Breast epithelium (tissue), 3 donors: Measurements from ENCODE around the gene CBFA2T3.

ENCODE experiments used
- POLR2A ChIP-seq: fragments of 450-650 bp; IDR thresholded peaks from one replicate; pipeline ENCODE4 v1.6.1; 2016; ENCODE audit warnings: antibody characterized with exemption, mild to moderate bottlenecking, moderate library complexity
- POLR2AphosphoS5 ChIP-seq, 3 donors: sonication (generic); formaldehyde crosslinking; IDR thresholded peaks; one replicate each; pipeline ENCODE4 v1.6.1; 2017; ENCODE audit warnings: antibody characterized with exemption in 3 of 3
- TF ChIP-seq, protein P1 (sequence below), 3 donors: fragments of 450-650 bp; IDR thresholded peaks; one replicate each; pipeline ENCODE4 v1.5.1; 2016 to 2017; ENCODE audit warnings: antibody characterized with exemption in 3 of 3, mild to moderate bottlenecking in 3 of 3, moderate library complexity in 3 of 3

DNA sequence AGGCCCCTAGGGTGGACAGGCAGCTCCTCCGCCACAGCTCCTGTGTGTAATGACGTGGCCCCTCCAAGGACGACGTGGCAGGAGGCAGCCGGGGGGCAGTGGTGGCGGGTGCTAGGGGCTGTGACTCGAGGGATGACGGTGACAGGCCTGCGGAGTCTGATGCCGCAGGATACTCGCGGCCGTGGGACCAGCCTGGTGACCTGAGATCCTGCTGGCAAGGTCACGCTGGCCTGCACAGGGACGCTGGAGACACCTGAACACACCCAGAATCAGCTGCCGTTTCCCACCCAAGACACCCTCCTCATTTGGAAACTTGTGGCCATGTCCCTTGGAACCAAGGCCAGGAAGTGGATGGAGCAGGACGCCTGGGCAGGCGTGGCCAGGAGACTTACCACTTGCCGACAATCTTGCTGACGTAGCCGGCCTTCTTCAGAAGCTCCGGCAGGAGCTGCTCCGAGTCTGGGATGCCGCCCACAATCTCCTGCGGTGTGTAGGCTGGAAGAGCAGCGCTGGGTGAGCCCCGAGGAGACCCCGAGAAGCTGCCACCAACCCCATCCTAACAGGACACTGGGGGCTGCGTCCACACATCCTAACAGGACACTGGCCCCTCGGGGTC is 136.3 kb downstream of the CBFA2T3 start:
- TF ChIP-seq, protein P1, sequence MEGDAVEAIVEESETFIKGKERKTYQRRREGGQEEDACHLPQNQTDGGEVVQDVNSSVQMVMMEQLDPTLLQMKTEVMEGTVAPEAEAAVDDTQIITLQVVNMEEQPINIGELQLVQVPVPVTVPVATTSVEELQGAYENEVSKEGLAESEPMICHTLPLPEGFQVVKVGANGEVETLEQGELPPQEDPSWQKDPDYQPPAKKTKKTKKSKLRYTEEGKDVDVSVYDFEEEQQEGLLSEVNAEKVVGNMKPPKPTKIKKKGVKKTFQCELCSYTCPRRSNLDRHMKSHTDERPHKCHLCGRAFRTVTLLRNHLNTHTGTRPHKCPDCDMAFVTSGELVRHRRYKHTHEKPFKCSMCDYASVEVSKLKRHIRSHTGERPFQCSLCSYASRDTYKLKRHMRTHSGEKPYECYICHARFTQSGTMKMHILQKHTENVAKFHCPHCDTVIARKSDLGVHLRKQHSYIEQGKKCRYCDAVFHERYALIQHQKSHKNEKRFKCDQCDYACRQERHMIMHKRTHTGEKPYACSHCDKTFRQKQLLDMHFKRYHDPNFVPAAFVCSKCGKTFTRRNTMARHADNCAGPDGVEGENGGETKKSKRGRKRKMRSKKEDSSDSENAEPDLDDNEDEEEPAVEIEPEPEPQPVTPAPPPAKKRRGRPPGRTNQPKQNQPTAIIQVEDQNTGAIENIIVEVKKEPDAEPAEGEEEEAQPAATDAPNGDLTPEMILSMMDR (IDR thresholded peaks at IDR 0.05) = no peak
- TF ChIP-seq POLR2A (no peak), POLR2AphosphoS5 (IDR thresholded peaks at IDR 0.05) (no peak)
